Stimulated activated CD8-positive, alpha-beta memory T cell treated with anti-CD3 and anti-CD28 coated beads, Interleukin-4, amount 100 ng/mL, for 4 hours (primary cell): ENCODE measurements around the gene RAB9A.
"Not testable (repeated sequence)": the region's sequence is repeated elsewhere in the genome, so short reads cannot be mapped to it uniquely, and the experiment has no call there.

ENCODE experiments used
- DNase-seq, 2 donors: peaks; one replicate each; pipeline ENCODE4 v3.0.0-alpha.2; 2020; ENCODE audit warnings: low read depth in 2 of 2, low spot score in 1 of 2

Gene RAB9A

GRCh38 chrX:13699183-13699826 lies 10.4 kb downstream of the RAB9A start:
- no peak for DNase-seq

DNA sequence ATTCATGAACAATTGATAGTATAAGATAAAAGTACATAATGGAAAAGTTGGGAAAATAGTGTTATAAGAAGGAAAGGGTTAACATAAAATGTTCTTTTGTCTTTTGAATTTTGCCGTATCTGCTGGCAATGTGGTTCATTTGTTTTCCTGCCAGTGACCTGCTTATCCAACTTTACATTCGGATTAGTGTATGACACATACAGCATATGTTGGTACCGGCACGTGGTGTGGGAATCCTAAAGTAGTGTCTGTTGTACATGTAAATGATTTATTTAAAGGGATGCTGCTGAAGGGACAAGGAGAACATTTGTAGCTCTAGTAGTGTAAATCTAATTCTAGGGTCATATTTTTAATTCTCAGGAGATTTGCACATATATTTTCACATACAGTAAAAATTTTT lies 11.5 kb downstream of the RAB9A start:
- DNase-seq = no peak

- no peak for DNase-seq
Observed at GRCh38 chrX:13702111-13702789, 13.3 kb downstream of the RAB9A start.

GRCh38 chrX:13703135-13703534 lies 14.2 kb downstream of the RAB9A start:
- no peak for DNase-seq

DNA sequence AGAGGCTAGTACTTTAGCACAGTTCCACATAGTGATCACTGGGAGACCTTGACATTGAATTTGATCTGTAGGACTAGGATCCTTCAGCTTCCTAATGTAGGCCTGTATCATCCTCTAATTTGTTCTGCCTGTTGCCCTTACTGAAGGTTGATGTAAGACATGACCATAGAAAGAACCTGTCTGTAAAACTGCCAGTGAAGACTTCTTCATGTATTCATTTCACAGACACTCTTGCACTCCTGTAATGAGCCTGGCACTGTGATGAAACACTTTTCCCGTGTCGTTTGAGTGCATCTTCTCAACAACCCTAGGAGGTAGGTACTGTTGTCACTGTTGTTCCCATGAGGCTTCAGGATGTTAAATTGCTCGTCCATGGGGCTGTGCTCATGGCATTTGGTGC lies 14.7 kb downstream of the RAB9A start:
- DNase-seq = no peak

- no peak for DNase-seq
Observed at GRCh38 chrX:13711141-13711540, 22.2 kb downstream of the RAB9A start.

DNA sequence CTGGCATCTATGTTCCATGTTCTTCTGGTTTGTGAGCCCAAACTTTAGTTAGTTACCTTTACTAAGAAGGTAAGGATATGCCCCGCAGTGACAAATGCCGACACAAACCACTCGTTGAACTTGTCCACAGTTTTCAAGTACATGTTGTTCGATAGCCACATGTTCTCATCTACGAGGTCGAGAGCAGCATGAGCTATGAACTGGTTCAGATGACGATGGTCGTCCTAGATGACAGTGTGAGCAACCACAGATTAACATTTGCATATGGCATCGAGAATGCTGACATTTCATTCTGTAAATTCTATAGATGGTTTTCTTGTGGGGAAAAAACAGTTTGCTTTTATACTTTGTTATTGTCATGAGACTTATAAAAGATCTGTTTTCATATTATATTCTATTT lies 27.5 kb downstream of the RAB9A start:
- no peak for DNase-seq

DNA sequence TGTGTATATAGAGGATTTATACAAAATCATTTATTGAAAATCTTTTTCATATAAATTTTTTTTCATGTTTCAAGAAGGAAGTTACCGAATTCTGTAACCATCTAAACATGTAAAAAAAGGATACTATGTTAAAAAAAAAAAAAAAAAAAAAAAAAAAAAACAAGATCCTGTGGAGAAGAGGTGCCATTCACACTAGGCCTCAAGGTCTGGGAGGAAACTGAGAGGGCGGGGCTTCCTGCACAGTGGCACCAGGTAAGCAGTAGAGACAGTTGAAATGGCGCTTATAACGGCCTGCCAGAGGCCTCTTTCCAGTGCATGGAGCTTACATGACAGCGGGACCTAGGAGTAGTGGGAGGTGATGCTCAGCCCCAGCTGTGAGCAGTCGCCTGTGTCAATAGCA lies 28.0 kb downstream of the RAB9A start:
- DNase-seq = no peak

GRCh38 chrX:13717700-13718472 lies 29.0 kb downstream of the RAB9A start:
- DNase-seq = no peak

DNA sequence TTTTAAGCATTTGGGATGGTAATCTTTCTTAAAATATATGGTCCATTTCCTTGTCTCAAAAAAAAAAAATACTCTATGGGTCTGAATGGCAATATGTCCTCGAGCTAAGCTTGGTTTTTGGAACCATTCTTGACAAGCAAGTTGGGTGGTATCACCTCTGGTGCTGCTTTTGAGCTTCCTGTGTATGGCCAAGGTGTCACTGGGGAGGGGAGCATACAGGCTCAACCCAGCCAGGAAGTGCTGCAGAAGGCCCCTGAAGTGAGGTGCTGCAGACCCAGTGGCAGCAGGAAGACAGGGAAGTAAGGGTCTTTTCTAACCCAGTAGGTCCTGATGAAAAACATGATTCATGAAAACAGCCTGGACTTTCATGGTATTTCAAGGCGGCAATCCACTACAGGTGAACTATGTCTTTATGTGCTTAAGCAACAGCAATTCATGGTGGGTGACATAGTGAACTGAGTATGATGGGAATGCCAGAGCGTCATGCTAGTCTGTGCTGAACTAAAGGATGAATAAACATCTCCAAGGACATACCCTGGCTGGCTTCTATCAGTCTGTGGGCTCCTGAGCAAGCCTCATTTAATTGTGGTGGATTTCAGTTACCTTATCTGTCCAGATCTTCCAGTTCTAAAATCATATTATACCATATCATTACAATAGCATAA lies 30.4 kb downstream of the RAB9A start:
- no peak for DNase-seq

- no peak for DNase-seq
Observed at GRCh38 chrX:13721371-13721770, 32.4 kb downstream of the RAB9A start.

GRCh38 chrX:13721819-13722519 lies 33.0 kb downstream of the RAB9A start:
- no peak for DNase-seq

DNA sequence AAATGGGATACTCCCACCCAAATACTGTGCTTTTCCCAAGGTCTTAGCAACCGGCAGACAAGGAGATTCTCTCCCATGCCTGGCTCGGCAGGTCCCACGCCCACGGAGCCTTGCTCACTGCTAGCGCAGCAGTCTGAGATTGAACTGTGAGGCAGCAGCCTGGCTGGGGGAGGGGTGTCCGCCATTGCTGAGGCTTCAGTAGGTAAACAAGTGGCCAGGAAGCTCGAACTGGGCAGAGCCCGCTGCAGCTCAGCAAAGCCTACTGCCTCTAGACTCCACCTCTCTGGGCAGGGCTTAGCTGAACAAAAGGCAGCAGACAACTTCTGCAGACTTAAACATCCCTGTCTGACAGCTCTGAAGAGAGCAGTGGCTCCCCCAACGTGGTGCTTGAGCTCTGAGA lies 36.0 kb downstream of the RAB9A start:
- not testable (repeated sequence) for DNase-seq

DNA sequence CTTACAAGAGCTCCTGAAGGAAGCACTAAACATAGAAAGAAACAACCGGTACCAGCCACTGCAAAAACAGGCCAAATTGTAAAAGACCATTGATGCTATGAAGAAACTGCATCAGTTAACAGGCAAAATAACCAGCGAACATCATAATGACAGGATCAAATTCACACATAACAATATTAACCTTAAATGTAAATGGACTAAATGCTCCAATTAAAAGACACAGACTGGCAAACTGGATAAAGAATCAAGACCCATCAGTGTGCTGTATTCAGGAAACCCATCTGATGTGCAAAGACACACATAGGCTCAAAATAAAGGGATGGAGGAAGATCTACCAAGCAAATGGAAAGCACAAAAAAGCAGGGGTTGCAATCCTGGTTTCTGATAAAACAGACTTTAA lies 37.7 kb downstream of the RAB9A start:
- not testable (repeated sequence) for DNase-seq

DNA sequence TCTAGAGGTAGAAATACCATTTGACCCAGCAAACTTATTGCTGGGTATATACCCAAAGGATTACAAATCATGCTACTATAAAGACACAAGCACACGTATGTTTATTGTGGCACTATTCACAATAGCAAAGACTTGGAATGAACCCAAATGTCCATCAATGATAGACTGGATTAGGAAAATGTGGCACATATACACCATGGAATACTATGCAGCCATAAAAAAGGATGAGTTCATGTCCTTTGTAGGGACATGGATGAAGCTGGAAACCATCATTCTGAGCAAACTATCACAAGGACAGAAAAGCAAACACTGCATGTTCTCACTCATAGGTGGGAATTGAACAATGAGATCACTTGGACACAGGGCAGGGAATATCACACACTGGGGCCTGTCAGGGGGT lies 41.6 kb downstream of the RAB9A start:
- DNase-seq = not testable (repeated sequence)

DNA sequence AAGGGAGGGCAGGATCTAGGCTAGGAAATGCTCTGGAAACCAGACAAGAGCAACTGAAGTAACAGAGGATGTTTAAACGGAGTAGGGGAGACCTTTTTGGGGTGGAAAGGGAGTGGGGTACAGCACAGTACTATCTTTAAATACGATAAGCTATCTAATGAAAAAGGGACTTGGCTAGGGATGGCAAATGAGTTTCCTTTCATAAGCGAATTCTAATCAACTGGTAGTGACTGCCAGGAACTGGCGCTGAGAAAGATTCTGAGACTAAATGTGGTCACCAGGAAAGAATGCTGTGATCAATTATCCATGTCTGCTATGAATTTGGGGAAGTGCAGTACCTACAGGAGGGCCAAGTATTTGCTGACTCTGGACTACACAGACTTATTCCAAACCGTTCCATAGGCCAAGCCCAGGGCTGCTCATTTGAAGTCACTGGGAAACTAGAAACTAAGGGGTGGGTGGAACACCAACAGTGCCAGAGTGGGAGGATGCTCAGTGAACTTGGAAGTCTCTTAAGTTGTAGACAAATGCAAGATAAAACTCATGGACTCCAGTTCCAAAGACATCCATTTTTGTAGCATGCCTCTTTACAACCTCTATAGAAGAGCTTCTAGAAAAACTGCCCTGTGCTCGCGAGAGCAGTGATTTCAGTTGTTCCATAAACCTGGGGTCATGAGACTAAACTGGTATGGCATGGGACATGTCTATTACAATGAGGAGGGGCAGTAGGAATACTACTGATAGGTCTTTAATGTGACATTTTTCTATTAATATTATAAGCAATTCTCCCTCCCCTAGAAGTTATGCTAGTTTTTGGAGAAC lies 43.5 kb downstream of the RAB9A start:
- DNase-seq = no peak

GRCh38 chrX:13733506-13733905 lies 44.6 kb downstream of the RAB9A start:
- no peak for DNase-seq

GRCh38 chrX:13734278-13735172 lies 45.6 kb downstream of the RAB9A start, which contains the start of the genes OFD1 and TRAPPC2:
OFD1 (plus strand) TSS chrX:13734748; CDS start chrX:13735072, 324 bp downstream.
TRAPPC2 (minus strand) TSS chrX:13734620; CDS start chrX:13719963, 14,657 bp downstream.
- DNase-seq = peak; percentile 73 to 87

DNA sequence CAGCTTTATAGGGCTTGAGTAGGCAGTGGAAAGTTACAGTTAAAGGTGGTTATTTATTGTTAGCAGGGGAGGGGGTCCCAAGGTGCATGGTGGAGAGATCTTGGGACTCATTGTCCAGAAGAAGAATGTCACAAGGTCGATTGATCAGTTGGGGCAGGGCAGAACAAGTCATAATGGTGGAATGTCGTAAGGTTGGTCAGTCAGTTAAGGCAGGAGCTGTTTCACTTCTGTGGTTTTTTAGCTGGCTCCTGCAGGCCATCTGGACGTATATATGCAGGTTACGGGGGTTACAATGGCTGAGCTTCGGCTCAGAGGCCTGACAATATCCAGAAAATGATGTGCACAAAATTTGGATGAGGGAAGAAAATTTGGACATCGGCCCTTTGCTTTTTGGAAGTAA lies 52.8 kb downstream of the RAB9A start:
- DNase-seq = no peak
